ENCODE results near the gene CEP43. TPM values are rescaled to one million over a fixed set of nuclear protein-coding genes. Genes with fewer than 3 reads are reported as not detected.

CEP43 gene, protein sequence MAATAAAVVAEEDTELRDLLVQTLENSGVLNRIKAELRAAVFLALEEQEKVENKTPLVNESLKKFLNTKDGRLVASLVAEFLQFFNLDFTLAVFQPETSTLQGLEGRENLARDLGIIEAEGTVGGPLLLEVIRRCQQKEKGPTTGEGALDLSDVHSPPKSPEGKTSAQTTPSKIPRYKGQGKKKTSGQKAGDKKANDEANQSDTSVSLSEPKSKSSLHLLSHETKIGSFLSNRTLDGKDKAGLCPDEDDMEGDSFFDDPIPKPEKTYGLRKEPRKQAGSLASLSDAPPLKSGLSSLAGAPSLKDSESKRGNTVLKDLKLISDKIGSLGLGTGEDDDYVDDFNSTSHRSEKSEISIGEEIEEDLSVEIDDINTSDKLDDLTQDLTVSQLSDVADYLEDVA
- 24.0 and 36.8 TPM in 2 replicates for total RNA-seq

DNA sequence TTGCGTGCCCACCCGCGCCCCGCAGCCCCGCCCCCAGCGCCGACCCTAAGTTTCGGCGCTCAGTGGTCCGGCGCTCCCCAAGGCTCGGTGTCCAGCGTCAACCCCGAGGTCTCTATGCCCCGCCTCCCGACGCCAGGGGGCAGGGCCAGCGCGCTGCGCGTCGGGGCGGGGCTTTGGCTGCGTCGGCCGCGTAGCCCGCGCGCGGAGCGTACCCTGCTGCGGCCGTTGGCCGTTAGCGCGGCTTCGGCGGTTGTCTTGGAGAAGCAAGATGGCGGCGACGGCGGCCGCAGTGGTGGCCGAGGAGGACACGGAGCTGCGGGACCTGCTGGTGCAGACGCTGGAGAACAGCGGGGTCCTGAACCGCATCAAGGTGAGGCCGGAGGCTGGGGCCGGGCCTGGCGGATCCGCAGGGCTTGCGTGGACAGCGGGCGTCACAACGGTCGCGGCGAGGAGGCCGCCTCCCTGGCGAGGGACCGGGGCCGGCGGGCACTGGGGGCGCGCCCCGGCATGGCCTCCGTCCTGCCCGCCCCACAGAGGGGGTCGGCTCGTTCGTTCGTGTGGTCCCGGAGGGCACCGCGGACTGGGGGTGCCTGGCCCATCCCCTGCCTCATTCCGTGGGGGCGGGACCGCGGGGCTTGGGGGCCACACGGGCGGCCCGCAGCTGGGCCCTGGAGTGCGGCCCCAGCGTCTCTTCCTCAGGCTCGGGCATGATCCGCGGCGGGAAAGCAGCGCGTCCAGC is at the start of gene CEP43:
TSS of gene CEP43 (plus strand) at position 253 of the 739 bp plus-strand sequence. CDS start at position 269, 16 bp downstream.

DNA sequence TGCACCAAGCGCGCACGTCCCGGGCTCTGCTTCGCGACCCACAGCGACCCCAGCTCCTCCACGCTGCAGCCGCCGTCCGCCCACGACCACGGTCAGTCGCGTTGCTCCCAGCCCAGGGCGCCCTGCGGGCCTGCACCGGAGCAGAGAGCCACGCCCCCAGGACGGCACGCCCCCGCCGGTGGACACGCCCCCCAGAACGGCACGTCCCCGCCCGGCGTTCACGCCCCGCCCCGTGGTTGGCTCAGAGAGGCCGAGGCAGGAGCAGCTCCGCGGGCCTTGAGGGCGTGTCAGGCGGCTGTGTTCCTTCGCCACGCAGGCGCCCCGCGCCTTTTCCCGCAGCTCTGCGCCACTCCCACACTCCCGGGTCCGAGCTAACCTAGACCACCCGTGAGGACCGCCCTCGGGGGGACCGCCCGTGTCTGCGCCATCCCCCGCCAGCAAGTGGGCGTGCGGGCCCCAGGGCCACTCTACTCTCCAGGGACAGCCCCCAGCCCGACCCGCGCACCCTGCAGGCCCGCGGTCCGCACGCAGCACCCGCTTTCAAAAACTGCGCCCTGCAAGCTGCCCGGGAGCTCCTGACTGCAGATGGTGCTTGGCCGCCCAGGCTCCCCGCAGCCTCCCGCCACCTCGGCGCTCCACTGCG is 42.6 kb upstream of the CEP43 start, which contains the start of gene RNASET2:
TSS of gene RNASET2 (minus strand) at position 107 of the 643 bp plus-strand sequence. CDS start 368 bp downstream, outside the sequence.

Other genes starting within 250 kb of the CEP43 start
- gene RNASET2, start 42.8 kb upstream of the CEP43 start, total RNA-seq: 13.2 and 45.4 TPM in 2 replicates
- gene CCR6, start 123.7 kb downstream of the CEP43 start, total RNA-seq: not detected in 2 replicates
- not detected in 2 replicates for gene GPR31, start 158.6 kb downstream of the CEP43 start, total RNA-seq

Measured in regular cardiac myocyte (primary cell).